ENCODE data around the gene KIF19. TPM values are rescaled to one million over a fixed set of nuclear protein-coding genes. Genes with fewer than 3 reads are reported as not detected.

KIF19 gene
- total and polyA plus RNA-seq, 3 donors from 2014 or later: 2.0 to 3.3 (median 3.0) TPM

DNA sequence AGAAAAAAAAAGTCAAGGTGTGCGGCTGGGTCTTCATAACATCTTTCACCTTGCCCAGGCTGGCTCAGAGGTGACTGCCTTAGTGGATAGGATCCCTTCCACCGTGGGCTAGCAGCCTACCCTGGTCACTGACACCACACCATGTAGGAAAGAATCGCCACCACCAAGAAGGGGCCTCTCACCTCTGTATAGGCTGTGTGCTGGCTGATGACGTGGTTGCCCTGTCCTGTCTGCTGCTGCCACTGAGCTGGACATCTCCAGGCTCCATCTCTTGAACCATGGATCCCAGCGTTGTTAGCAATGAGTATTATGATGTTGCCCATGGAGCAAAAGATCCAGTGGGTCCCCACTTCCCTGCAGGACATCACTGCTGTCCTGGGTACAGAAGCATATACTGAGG is 41.2 kb downstream of the KIF19 start, which contains the start of gene GPR142:
GPR142 (plus strand) TSS at position 301 of the 400 bp plus-strand sequence. CDS start 2,035 bp downstream, outside the sequence.
- H3K9me3 ChIP-seq: no peaks in the 10 kb centered on the region
- H3K36me3 ChIP-seq (ENCODE audit: low read depth, missing control alignments): no peaks in the 10 kb centered on the region
- H3K27me3 ChIP-seq: no peaks in the 10 kb centered on the region
- no peak within 1 kb of the TSS for H3K4me3 ChIP-seq
- TF ChIP-seq, protein P1, sequence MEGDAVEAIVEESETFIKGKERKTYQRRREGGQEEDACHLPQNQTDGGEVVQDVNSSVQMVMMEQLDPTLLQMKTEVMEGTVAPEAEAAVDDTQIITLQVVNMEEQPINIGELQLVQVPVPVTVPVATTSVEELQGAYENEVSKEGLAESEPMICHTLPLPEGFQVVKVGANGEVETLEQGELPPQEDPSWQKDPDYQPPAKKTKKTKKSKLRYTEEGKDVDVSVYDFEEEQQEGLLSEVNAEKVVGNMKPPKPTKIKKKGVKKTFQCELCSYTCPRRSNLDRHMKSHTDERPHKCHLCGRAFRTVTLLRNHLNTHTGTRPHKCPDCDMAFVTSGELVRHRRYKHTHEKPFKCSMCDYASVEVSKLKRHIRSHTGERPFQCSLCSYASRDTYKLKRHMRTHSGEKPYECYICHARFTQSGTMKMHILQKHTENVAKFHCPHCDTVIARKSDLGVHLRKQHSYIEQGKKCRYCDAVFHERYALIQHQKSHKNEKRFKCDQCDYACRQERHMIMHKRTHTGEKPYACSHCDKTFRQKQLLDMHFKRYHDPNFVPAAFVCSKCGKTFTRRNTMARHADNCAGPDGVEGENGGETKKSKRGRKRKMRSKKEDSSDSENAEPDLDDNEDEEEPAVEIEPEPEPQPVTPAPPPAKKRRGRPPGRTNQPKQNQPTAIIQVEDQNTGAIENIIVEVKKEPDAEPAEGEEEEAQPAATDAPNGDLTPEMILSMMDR (IDR thresholded peaks at IDR 0.05): no peak
- TF ChIP-seq POLR2A (IDR thresholded peaks at IDR 0.05): no peak
- peaks cover 3% of the 10 kb centered on the region for H3K4me1 ChIP-seq
- WGBS, 2 donors: 81 to 94% methylated on average over 3 to 5 of the region's 5 CpGs
- intact Hi-C loops (cut with DNase I; ENCODE audit: low total_unique reads): loop anchor here (10.0 kb wide), 1 partner anchor 162 kb away; the partner anchor contains the start of gene RPL38
- no peak within 1 kb of the TSS for H3K27ac ChIP-seq
- no peak for DNase-seq

DNA sequence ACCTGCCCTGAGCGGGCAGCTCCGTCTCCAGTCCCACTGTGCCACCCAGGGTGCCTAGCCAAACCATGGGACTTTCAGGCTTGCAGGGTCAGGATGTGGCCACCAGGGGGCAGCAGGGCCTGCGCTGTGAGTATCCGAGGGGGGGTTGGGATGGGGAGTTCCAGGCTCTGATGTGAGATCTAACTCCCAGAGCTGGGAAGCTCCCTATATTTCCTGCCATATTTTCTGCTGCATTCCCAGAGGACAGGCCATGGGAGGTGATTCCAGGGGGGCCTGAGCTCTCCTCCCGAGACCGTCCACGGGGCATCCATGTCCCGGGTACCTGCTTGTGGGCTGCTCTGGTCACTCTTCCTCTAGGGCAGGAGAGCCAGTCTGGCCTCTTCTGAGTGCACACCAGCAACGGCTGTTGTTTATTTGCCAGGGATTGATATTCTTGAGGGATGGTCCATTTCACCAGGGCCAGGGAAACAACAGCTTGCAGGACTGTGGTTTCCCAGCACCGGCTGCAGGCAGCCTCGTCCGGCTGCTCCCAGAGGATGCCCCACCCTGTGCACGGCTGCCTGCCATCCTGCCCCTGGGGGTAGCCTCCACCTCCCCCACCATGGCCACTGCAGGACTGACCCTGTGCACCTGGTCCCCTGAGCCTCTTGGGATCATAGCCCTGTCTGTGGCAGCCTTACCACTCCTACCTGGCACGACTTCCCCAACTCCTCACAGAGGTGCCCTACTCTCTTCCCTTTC is 42.5 kb downstream of the KIF19 start:
- DNase-seq: peak; percentile 86
- Histone ChIP-seq H3K4me3 (no peak overlapping the region), H3K4me1 (peaks cover 3% of the 10 kb centered on the region), H3K36me3 (ENCODE audit: low read depth, missing control alignments) (no peaks in the 10 kb centered on the region), H3K9me3 (no peaks in the 10 kb centered on the region), H3K27ac (no peak overlapping the region), H3K27me3 (no peaks in the 10 kb centered on the region)
- TF ChIP-seq POLR2A (IDR thresholded peaks at IDR 0.05): no peak
- TF ChIP-seq, protein P1 (IDR thresholded peaks at IDR 0.05): peak; percentile 75 to 98 (median 89)
- intact Hi-C loops (cut with DNase I; ENCODE audit: low total_unique reads): loop anchor here (10.0 kb wide), 1 partner anchor 164 kb away; the partner anchor contains the start of gene RPL38
- WGBS, 2 donors: 50 to 100% methylated on average over 1 to 14 of the region's 14 CpGs

DNA sequence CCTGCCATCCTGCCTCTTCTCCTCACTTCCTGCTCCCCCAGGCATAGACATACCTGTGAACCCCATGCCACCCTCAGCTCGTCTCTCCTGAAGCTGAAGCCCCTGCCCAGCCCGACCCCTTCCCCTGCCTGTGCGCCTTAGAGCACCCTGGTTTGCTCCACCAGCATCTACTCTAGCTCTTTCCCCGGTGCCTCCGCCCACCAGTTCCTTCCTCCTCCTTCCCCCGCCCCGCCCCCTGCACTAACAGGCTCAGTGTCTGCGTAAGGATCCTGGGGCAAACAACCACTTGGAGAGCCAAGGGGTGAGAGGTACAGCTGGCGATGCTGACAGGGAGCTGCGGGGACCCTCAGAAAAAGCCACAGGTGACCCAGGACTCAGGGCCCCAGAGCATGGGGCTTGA is 43.2 kb downstream of the KIF19 start:
- Histone ChIP-seq H3K4me1 (peaks cover 3% of the 10 kb centered on the region), H3K27me3 (no peaks in the 10 kb centered on the region), H3K36me3 (ENCODE audit: low read depth, missing control alignments) (no peaks in the 10 kb centered on the region), H3K4me3 (no peak overlapping the region), H3K9me3 (no peaks in the 10 kb centered on the region), H3K27ac (no peak overlapping the region)
- peak; percentile 21 for DNase-seq
- 60 to 70% methylated on average over 8 to 10 of the region's 10 CpGs for WGBS, 2 donors
- TF ChIP-seq POLR2A (IDR thresholded peaks at IDR 0.05): no peak
- TF ChIP-seq, protein P1 (IDR thresholded peaks at IDR 0.05): no peak
- intact Hi-C loops (cut with DNase I; ENCODE audit: low total_unique reads): loop anchor here (10.0 kb wide), 1 partner anchor 164 kb away; the partner anchor contains the start of gene RPL38

DNA sequence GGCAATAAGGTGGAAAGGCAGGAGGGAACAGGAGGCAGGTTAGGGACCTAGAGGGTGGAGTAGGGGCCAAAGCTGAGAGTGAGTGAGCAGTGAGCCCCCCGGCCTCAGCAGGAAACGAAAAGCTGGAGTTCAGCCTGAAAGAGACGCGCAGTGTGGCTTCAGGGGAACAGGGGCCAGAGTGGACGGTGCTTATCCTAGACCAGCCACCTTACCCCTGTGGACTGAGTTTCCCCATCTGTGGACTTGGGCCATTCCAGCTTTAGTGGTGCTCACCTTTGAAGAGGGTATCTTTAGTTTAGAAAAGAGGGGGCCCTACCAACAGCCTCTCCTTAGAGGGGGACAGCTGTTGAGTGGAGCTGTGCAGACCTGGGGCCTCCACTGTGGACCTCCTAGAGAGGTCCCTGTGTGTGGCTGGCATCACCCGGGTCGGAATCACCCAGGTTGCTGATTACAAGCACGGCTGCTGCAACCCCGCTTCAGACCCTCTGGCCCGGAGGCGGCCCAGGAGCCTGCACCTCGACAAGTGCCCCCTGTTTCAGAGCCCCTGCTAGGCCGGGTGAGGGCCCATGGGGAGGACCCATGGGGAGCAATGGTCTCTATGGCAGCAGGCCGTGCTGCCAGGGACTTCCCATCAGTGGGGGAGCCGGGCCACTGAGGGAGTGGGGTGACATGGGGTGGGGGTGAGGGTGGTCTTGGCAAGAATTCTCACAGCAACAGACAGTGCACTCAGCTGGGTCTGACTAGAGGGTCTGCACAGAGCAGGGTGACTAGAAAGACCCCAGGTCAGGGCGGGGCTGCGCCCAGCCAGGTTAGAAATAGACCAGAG is 43.9 kb downstream of the KIF19 start:
- intact Hi-C loops (cut with DNase I; ENCODE audit: low total_unique reads): loop anchor here (10.0 kb wide), 1 partner anchor 165 kb away; the partner anchor contains the start of gene RPL38
- peaks cover 3% of the 10 kb centered on the region for H3K4me1 ChIP-seq
- DNase-seq: no peak
- H3K36me3 ChIP-seq (ENCODE audit: low read depth, missing control alignments): no peaks in the 10 kb centered on the region
- H3K27me3 ChIP-seq: no peaks in the 10 kb centered on the region
- no peaks in the 10 kb centered on the region for H3K9me3 ChIP-seq
- no peak overlapping the region for H3K27ac ChIP-seq
- H3K4me3 ChIP-seq: no peak overlapping the region
- TF ChIP-seq POLR2A (IDR thresholded peaks at IDR 0.05): no peak
- TF ChIP-seq, protein P1 (IDR thresholded peaks at IDR 0.05): no peak
- 92 to 95% methylated on average over 5 to 17 of the region's 17 CpGs for WGBS, 2 donors

All from testis (tissue), 3 donors.